Vagina (tissue), 2 donors: Measurements from ENCODE around the gene MED15.

Experiments used
- CTCF ChIP-seq, 3 experiments: fragments of 450-650 bp in 2 of 3; fragments of 200-600 bp in 1 of 3; sonication (generic) in 1 of 3; IDR thresholded peaks; one replicate each; pipeline ENCODE4 v1.5.1; 2017 to 2019; ENCODE audit warnings: antibody characterized with exemption in 3 of 3, mild to moderate bottlenecking in 2 of 3, moderate library complexity in 2 of 3
- POLR2A ChIP-seq, 2 donors: fragments of 450-650 bp; IDR thresholded peaks; one replicate each; pipeline ENCODE4 v1.6.1; 2017; ENCODE audit warnings: antibody characterized with exemption in 2 of 2, mild to moderate bottlenecking in 2 of 2, moderate library complexity in 2 of 2
- POLR2AphosphoS5 ChIP-seq, 2 donors: sonication (generic); formaldehyde crosslinking; IDR thresholded peaks; one replicate each; pipeline ENCODE4 v1.9.0; 2017; ENCODE audit warnings: antibody characterized with exemption in 2 of 2, mild to moderate bottlenecking in 2 of 2, low read depth in 1 of 2; ENCODE audit not compliant: insufficient read depth in 1 of 2

- TF ChIP-seq POLR2AphosphoS5 (IDR thresholded peaks at IDR 0.05; ENCODE audit: insufficient read depth in 1 of 2, low read depth in 1 of 2) (no peak), POLR2A (IDR thresholded peaks at IDR 0.05) (no peak), CTCF (IDR thresholded peaks at IDR 0.05) (no peak)
Measured at GRCh38 chr22:20528405-20528978, 21.1 kb downstream of the MED15 start.
